HL-60 (cell line): ENCODE data around the gene GRPEL2.

Experiments
- DNase-seq, 2 experiments: peaks; one replicate each; pipeline ENCODE4 v3.0.0-alpha.2; 2010 to 2020; ENCODE audit warnings: low read depth in 1 of 2, low spot score in 1 of 2
- H3K27ac ChIP-seq: fragments of 250-450 bp; sonication (Bioruptor Pico); replicated peaks from 2 replicates; pipeline ENCODE4 v1.5.1; 2020; ENCODE audit warnings: mild to moderate bottlenecking, moderate library complexity
- H3K27me3 ChIP-seq: fragments of 250-450 bp; sonication (Bioruptor Pico); 2 replicates; pipeline ENCODE4 v1.5.1; 2021; ENCODE audit warnings: mild to moderate bottlenecking, moderate library complexity; ENCODE audit not compliant: insufficient read depth, poor library complexity, severe bottlenecking
- H3K4me3 ChIP-seq: replicated peaks from 2 replicates; pipeline ENCODE4 v1.5.1; 2011; ENCODE audit warnings: mild to moderate bottlenecking, control low read depth, low read length; ENCODE audit not compliant: insufficient read depth
- GABPA ChIP-seq: IDR thresholded peaks from 2 replicates; pipeline ENCODE4 v1.6.1; 2012; ENCODE audit warnings: low read depth
- POLR2AphosphoS5 ChIP-seq: IDR thresholded peaks from 2 replicates; pipeline ENCODE4 v1.6.1; 2012; ENCODE audit warnings: low read depth
- REST ChIP-seq: IDR thresholded peaks from 2 replicates; pipeline ENCODE4 v1.6.1; 2012; ENCODE audit warnings: low read depth; ENCODE audit not compliant: insufficient replicate concordance
- SPI1 ChIP-seq: IDR thresholded peaks from 2 replicates; pipeline ENCODE4 v1.6.1; 2012; ENCODE audit warnings: low read depth, mild to moderate bottlenecking, borderline replicate concordance
- TF ChIP-seq, protein P1 (sequence below): IDR thresholded peaks from one replicate; pipeline ENCODE4 v1.5.1; 2011; ENCODE audit warnings: low read length, control low read depth, inconsistent platforms; ENCODE audit not compliant: insufficient read depth

Gene GRPEL2

GRCh38 chr5:149303210-149303609, 42.1 kb upstream of the GRPEL2 start:
- H3K27me3 ChIP-seq = peaks cover 19% of the 10 kb centered on the region
- H3K4me3 ChIP-seq = no peak overlapping the region
- no peak overlapping the region for H3K27ac ChIP-seq
- TF ChIP-seq POLR2AphosphoS5 (no peak), SPI1 (no peak), GABPA (no peak), REST (no peak)
- TF ChIP-seq, protein P1, sequence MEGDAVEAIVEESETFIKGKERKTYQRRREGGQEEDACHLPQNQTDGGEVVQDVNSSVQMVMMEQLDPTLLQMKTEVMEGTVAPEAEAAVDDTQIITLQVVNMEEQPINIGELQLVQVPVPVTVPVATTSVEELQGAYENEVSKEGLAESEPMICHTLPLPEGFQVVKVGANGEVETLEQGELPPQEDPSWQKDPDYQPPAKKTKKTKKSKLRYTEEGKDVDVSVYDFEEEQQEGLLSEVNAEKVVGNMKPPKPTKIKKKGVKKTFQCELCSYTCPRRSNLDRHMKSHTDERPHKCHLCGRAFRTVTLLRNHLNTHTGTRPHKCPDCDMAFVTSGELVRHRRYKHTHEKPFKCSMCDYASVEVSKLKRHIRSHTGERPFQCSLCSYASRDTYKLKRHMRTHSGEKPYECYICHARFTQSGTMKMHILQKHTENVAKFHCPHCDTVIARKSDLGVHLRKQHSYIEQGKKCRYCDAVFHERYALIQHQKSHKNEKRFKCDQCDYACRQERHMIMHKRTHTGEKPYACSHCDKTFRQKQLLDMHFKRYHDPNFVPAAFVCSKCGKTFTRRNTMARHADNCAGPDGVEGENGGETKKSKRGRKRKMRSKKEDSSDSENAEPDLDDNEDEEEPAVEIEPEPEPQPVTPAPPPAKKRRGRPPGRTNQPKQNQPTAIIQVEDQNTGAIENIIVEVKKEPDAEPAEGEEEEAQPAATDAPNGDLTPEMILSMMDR = no peak
- no peak for DNase-seq

- no peak overlapping the region for H3K27ac ChIP-seq
- no peak overlapping the region for H3K4me3 ChIP-seq
- peaks cover 10% of the 10 kb centered on the region for H3K27me3 ChIP-seq
- TF ChIP-seq GABPA (no peak), POLR2AphosphoS5 (no peak), REST (no peak), SPI1 (no peak)
- TF ChIP-seq, protein P1 = no peak
- no peak for DNase-seq
These were observed 40.9 kb upstream of the GRPEL2 start for GRCh38 chr5:149304195-149305078.

- DNase-seq = no peak
- peaks cover 3% of the 10 kb centered on the region for H3K27me3 ChIP-seq
- no peak overlapping the region for H3K4me3 ChIP-seq
- H3K27ac ChIP-seq = no peak overlapping the region
- no peak for TF ChIP-seq SPI1
- TF ChIP-seq, protein P1 = no peak
- no peak for TF ChIP-seq GABPA
- no peak for TF ChIP-seq POLR2AphosphoS5
- TF ChIP-seq REST = no peak
These were observed 35.9 kb upstream of the GRPEL2 start for GRCh38 chr5:149309354-149309753.
